ENCODE measurements around the gene ZNF451. TPM values are rescaled to one million over a fixed set of nuclear protein-coding genes. Genes with fewer than 3 reads are reported as not detected.

The ZNF451 gene
- total RNA-seq, 2 experiments from 2014 or later, result 38.2 to 41.4 TPM

- Mint-ChIP-seq H3K4me3 (no peak overlapping the region), H3K27me3 (no peaks in the 10 kb centered on the region), H3K9me3 (no peaks in the 10 kb centered on the region), H3K4me1 (ENCODE audit: low read depth) (no peaks in the 10 kb centered on the region), H3K36me3 (peaks cover 9% of the 10 kb centered on the region), H3K27ac (no peak overlapping the region)
- no peak for DNase-seq
- ChIA-PET POLR2A (no interaction called here), CTCF (interaction anchor here (0.9 to 2.4 kb wide), 4 partner anchors 32 to 134 kb away, joined by 3 to 10 read pairs (median 7); partner anchors contain the start of genes PRIM2 and RAB23)
- intact Hi-C loops (cut with micrococcal nuclease), result no loop called here
These were observed 100.2 kb downstream of the ZNF451 start for GRCh38 chr6:57190140-57190539.

- H3K4me1 Mint-ChIP-seq (ENCODE audit: low read depth), result no peaks in the 10 kb centered on the region
- no peaks in the 10 kb centered on the region for H3K27me3 Mint-ChIP-seq
- intact Hi-C loops (cut with micrococcal nuclease), result no loop called here
- H3K9me3 Mint-ChIP-seq, result no peaks in the 10 kb centered on the region
- no peak overlapping the region for H3K4me3 Mint-ChIP-seq
- no peak overlapping the region for H3K27ac Mint-ChIP-seq
- ChIA-PET CTCF (no interaction called here), POLR2A (no interaction called here)
- no peak for DNase-seq
- peaks cover 7% of the 10 kb centered on the region for H3K36me3 Mint-ChIP-seq
These were observed 103.2 kb downstream of the ZNF451 start for GRCh38 chr6:57193177-57193576.

- intact Hi-C loops (cut with micrococcal nuclease), result no loop called here
- POLR2A ChIA-PET, result no interaction called here
- CTCF ChIA-PET, result interaction anchor here (0.5 to 1.0 kb wide), 2 partner anchors 120 to 132 kb away, joined by 3 to 4 read pairs; no protein-coding TSS in a partner anchor
These were observed 105.5 kb downstream of the ZNF451 start for GRCh38 chr6:57195457-57195856.

GRCh38 chr6:57198926-57199636 is 109.1 kb downstream of the ZNF451 start:
- Mint-ChIP-seq H3K36me3 (no peaks in the 10 kb centered on the region), H3K27me3 (no peaks in the 10 kb centered on the region), H3K4me1 (ENCODE audit: low read depth) (no peaks in the 10 kb centered on the region), H3K4me3 (no peak overlapping the region), H3K27ac (no peak overlapping the region), H3K9me3 (no peaks in the 10 kb centered on the region)
- DNase-seq, result no peak
- POLR2A ChIA-PET, result interaction anchor here (0.6 kb wide), 1 partner anchor 13 kb away, joined by 5 read pairs; no protein-coding TSS in a partner anchor
- intact Hi-C loops (cut with micrococcal nuclease), result no loop called here
- CTCF ChIA-PET, result interaction anchor here (0.6 to 1.2 kb wide), 3 partner anchors 89 to 247 kb away, joined by 3 to 4 read pairs (median 3); no protein-coding TSS in a partner anchor

More at GRCh38 chr6:57195457-57195856, 105.5 kb downstream of the ZNF451 start:
- no peaks in the 10 kb centered on the region for H3K9me3 Mint-ChIP-seq
- H3K36me3 Mint-ChIP-seq, result peaks cover 7% of the 10 kb centered on the region
- H3K4me1 Mint-ChIP-seq (ENCODE audit: low read depth), result no peaks in the 10 kb centered on the region
- no peak overlapping the region for H3K4me3 Mint-ChIP-seq
- H3K27ac Mint-ChIP-seq, result no peak overlapping the region
- no peak for DNase-seq
- H3K27me3 Mint-ChIP-seq, result no peaks in the 10 kb centered on the region

- POLR2A ChIA-PET, result interaction anchor here (1.2 kb wide), 1 partner anchor 34 kb away, joined by 3 read pairs; no protein-coding TSS in a partner anchor
- DNase-seq, result no peak
- H3K4me1 Mint-ChIP-seq (ENCODE audit: low read depth), result peaks cover 5% of the 10 kb centered on the region
- no peaks in the 10 kb centered on the region for H3K36me3 Mint-ChIP-seq
- intact Hi-C loops (cut with micrococcal nuclease), result no loop called here
- H3K4me3 Mint-ChIP-seq, result no peak overlapping the region
- no peak overlapping the region for H3K27ac Mint-ChIP-seq
- no peaks in the 10 kb centered on the region for H3K9me3 Mint-ChIP-seq
- no peaks in the 10 kb centered on the region for H3K27me3 Mint-ChIP-seq
- CTCF ChIA-PET, result interaction anchor here (0.7 to 1.6 kb wide), 2 partner anchors 115 to 298 kb away, joined by 3 to 4 read pairs; partner anchors contain the start of gene PRIM2
These were observed 111.7 kb downstream of the ZNF451 start for GRCh38 chr6:57201718-57202117.

- peaks cover 16% of the 10 kb centered on the region for H3K4me1 Mint-ChIP-seq (ENCODE audit: low read depth)
- CTCF ChIA-PET, result no interaction called here
- no peaks in the 10 kb centered on the region for H3K36me3 Mint-ChIP-seq
These were observed 115.8 kb downstream of the ZNF451 start for GRCh38 chr6:57205550-57206328.

GRCh38 chr6:57207141-57207540 is 117.2 kb downstream of the ZNF451 start:
- H3K27me3 Mint-ChIP-seq, result no peaks in the 10 kb centered on the region
- peaks cover 16% of the 10 kb centered on the region for H3K4me1 Mint-ChIP-seq (ENCODE audit: low read depth)
- no peak for DNase-seq
- intact Hi-C loops (cut with micrococcal nuclease), result loop anchor here (2.0 kb wide), 1 partner anchor 14 kb away; no protein-coding TSS in a partner anchor
- no peak overlapping the region for H3K4me3 Mint-ChIP-seq
- ChIA-PET POLR2A (interaction anchor here (1.0 to 1.4 kb wide), 3 partner anchors 15 to 254 kb away, joined by 3 to 4 read pairs (median 3); partner anchors contain the start of genes BAG2 and RAB23), CTCF (interaction anchor here (1.4 kb wide), 1 partner anchor 110 kb away, joined by 5 read pairs; no protein-coding TSS in a partner anchor)
- no peak overlapping the region for H3K27ac Mint-ChIP-seq
- H3K9me3 Mint-ChIP-seq, result no peaks in the 10 kb centered on the region
- no peaks in the 10 kb centered on the region for H3K36me3 Mint-ChIP-seq

More at GRCh38 chr6:57205550-57206328, 115.8 kb downstream of the ZNF451 start:
- DNase-seq, result no peak
- Mint-ChIP-seq H3K27ac (no peak overlapping the region), H3K27me3 (no peaks in the 10 kb centered on the region), H3K4me3 (no peak overlapping the region), H3K9me3 (no peaks in the 10 kb centered on the region)
- intact Hi-C loops (cut with micrococcal nuclease), result loop anchor here (2.0 kb wide), 1 partner anchor 15 kb away; no protein-coding TSS in a partner anchor
- POLR2A ChIA-PET, result no interaction called here

GRCh38 chr6:57207872-57208271 is 117.9 kb downstream of the ZNF451 start:
- no peak overlapping the region for H3K4me3 Mint-ChIP-seq

GRCh38 chr6:57209030-57209429 is 119.0 kb downstream of the ZNF451 start:
- Mint-ChIP-seq H3K4me1 (ENCODE audit: low read depth) (peaks cover 21% of the 10 kb centered on the region), H3K36me3 (no peaks in the 10 kb centered on the region), H3K9me3 (no peaks in the 10 kb centered on the region), H3K27ac (no peak overlapping the region), H3K27me3 (no peaks in the 10 kb centered on the region), H3K4me3 (no peak overlapping the region)
- no peak for DNase-seq
- POLR2A ChIA-PET, result no interaction called here
- CTCF ChIA-PET, result interaction anchor here (1.6 kb wide), 1 partner anchor 13 kb away, joined by 10 read pairs; the partner anchor contains the start of gene RAB23
- intact Hi-C loops (cut with micrococcal nuclease), result no loop called here

More at GRCh38 chr6:57207872-57208271, 117.9 kb downstream of the ZNF451 start:
- Mint-ChIP-seq H3K27ac (no peak overlapping the region), H3K4me1 (ENCODE audit: low read depth) (peaks cover 16% of the 10 kb centered on the region), H3K36me3 (no peaks in the 10 kb centered on the region), H3K27me3 (no peaks in the 10 kb centered on the region), H3K9me3 (no peaks in the 10 kb centered on the region)
- ChIA-PET POLR2A (interaction anchor here (1.0 to 1.4 kb wide), 3 partner anchors 14 to 255 kb away, joined by 3 to 4 read pairs (median 3); partner anchors contain the start of genes BAG2 and RAB23), CTCF (interaction anchor here (1.4 to 1.6 kb wide), 2 partner anchors 14 to 109 kb away, joined by 5 to 10 read pairs; partner anchors contain the start of gene RAB23)
- no peak for DNase-seq
- intact Hi-C loops (cut with micrococcal nuclease), result loop anchor here (2.0 kb wide), 1 partner anchor 13 kb away; no protein-coding TSS in a partner anchor

GRCh38 chr6:57210060-57210459 is 120.1 kb downstream of the ZNF451 start:
- intact Hi-C loops (cut with micrococcal nuclease), result no loop called here
- ChIA-PET CTCF (no interaction called here), POLR2A (no interaction called here)
- Mint-ChIP-seq H3K9me3 (peaks cover 2% of the 10 kb centered on the region), H3K27ac (no peak overlapping the region), H3K4me1 (ENCODE audit: low read depth) (peaks cover 32% of the 10 kb centered on the region), H3K4me3 (no peak overlapping the region), H3K27me3 (no peaks in the 10 kb centered on the region), H3K36me3 (no peaks in the 10 kb centered on the region)
- DNase-seq, result no peak

- intact Hi-C loops (cut with micrococcal nuclease), result no loop called here
- ChIA-PET POLR2A (no interaction called here), CTCF (no interaction called here)
- Mint-ChIP-seq H3K27me3 (no peaks in the 10 kb centered on the region), H3K27ac (no peak overlapping the region), H3K4me3 (no peak overlapping the region), H3K9me3 (peaks cover 6% of the 10 kb centered on the region), H3K4me1 (ENCODE audit: low read depth) (peaks cover 20% of the 10 kb centered on the region), H3K36me3 (no peaks in the 10 kb centered on the region)
- DNase-seq, result no peak
These were observed 125.3 kb downstream of the ZNF451 start for GRCh38 chr6:57215260-57215659.
